Keratinocyte (primary cell): ENCODE results near the gene UNK. TPM values are rescaled to one million over a fixed set of nuclear protein-coding genes. Genes with fewer than 3 reads are reported as not detected.

ENCODE experiments used
- DNase-seq: peaks from one replicate; pipeline ENCODE4 v3.0.0-alpha.2; 2011; ENCODE audit warnings: low read depth, missing footprints, low spot score
- FAIRE-seq: peaks from 2 replicates; lab custom pipeline; 2011; peaks lifted over from hg19 to GRCh38; lab: Jason Lieb, UNC
- H2AFZ ChIP-seq: 2 replicates; pipeline ENCODE4 v1.6.0; 2012; ENCODE audit warnings: low read length, control low read depth, inconsistent platforms; ENCODE audit not compliant: control insufficient read depth
- H3K27ac ChIP-seq: 2 replicates; pipeline ENCODE4 v1.5.1; 2011; ENCODE audit warnings: low read length; ENCODE audit not compliant: control insufficient read depth, insufficient read depth
- H3K27me3 ChIP-seq: 3 replicates; pipeline ENCODE4 v1.6.0; 2011; ENCODE audit warnings: low read length; ENCODE audit not compliant: control insufficient read depth, insufficient read depth; ENCODE audit errors: extremely low read depth
- H3K36me3 ChIP-seq, 2 experiments: 2 replicates in 1 of 2; 3 replicates in 1 of 2; pipeline ENCODE4 v1.5.1; 2011; ENCODE audit warnings: low read length in 2 of 2, mild to moderate bottlenecking in 1 of 2; ENCODE audit not compliant: control insufficient read depth in 2 of 2, insufficient read depth in 2 of 2; ENCODE audit errors: extremely low read depth in 1 of 2
- H3K4me1 ChIP-seq: 3 replicates; pipeline ENCODE4 v1.5.1; 2011; ENCODE audit warnings: low read length; ENCODE audit not compliant: control insufficient read depth, insufficient read depth; ENCODE audit errors: extremely low read depth
- H3K4me2 ChIP-seq: 3 replicates; pipeline ENCODE4 v1.6.0; 2011; ENCODE audit warnings: low read depth, low read length; ENCODE audit not compliant: control insufficient read depth, insufficient read depth; ENCODE audit errors: extremely low read depth
- H3K4me3 ChIP-seq, 3 experiments: fragments of 200-600 bp in 1 of 3; sonication (generic) in 1 of 3; 2 replicates in 2 of 3; 3 replicates in 1 of 3; pipeline ENCODE4 v1.5.1; 2011 to 2016; ENCODE audit warnings: low read length in 3 of 3, mild to moderate bottlenecking in 3 of 3, control low read depth in 2 of 3, inconsistent platforms in 1 of 3, low read depth in 1 of 3, mixed read lengths in 1 of 3, mixed run types in 1 of 3, moderate library complexity in 1 of 3; ENCODE audit not compliant: control insufficient read depth in 2 of 3, insufficient read depth in 2 of 3; ENCODE audit errors: extremely low read depth in 1 of 3
- H3K79me2 ChIP-seq: 2 replicates; pipeline ENCODE4 v1.6.0; 2012; ENCODE audit warnings: low read length; ENCODE audit not compliant: control insufficient read depth, insufficient read depth
- H3K9ac ChIP-seq: 3 replicates; pipeline ENCODE4 v1.6.0; 2011; ENCODE audit warnings: low read length; ENCODE audit not compliant: control insufficient read depth, insufficient read depth; ENCODE audit errors: extremely low read depth
- H3K9me1 ChIP-seq: 3 replicates; pipeline ENCODE4 v1.6.0; 2011; ENCODE audit warnings: low read length; ENCODE audit not compliant: control insufficient read depth, insufficient read depth; ENCODE audit errors: extremely low read depth
- H3K9me3 ChIP-seq: 2 replicates; pipeline ENCODE4 v1.5.1; 2012; ENCODE audit warnings: low read depth, low read length; ENCODE audit not compliant: control insufficient read depth
- H4K20me1 ChIP-seq: 3 replicates; pipeline ENCODE4 v1.6.0; 2011; ENCODE audit warnings: low read length; ENCODE audit not compliant: control insufficient read depth, insufficient read depth; ENCODE audit errors: extremely low read depth
- CTCF ChIP-seq, 3 experiments: IDR thresholded peaks in 1 of 3; conservative IDR thresholded peaks in 1 of 3; optimal IDR thresholded peaks in 1 of 3; 2 replicates in 2 of 3; 3 replicates in 1 of 3; pipeline versions ENCODE3 to v1.5.1; 2011; ENCODE audit warnings: low read length in 3 of 3, mild to moderate bottlenecking in 3 of 3, moderate library complexity in 2 of 3, control low read depth in 1 of 3, inconsistent platforms in 1 of 3; ENCODE audit not compliant: insufficient read depth in 2 of 3; ENCODE audit errors: extremely low read depth in 1 of 3
- EZH2 ChIP-seq: IDR thresholded peaks from one replicate; pipeline ENCODE4 v1.6.1; 2012; ENCODE audit warnings: inconsistent platforms, mild to moderate bottlenecking, low read length, moderate library complexity
- dilution Hi-C: fragments of 300-500 bp; cut with MboI; formaldehyde crosslinking; loops from one replicate; pipeline ENCODE4 v1.7.0; 2020; ENCODE audit warnings: low sequenced_read_pairs; ENCODE audit not compliant: extremely low pct_ligation_motif_present
- polyA plus RNA-seq, 5 experiments: library from polyadenylated mRNA; depleted of rRNA in 3 of 5; stranded (reverse) in 3 of 5; stranded (forward) in 1 of 5; unstranded in 1 of 5; fragments of >200 nt; gene quantifications; 1 replicate in 1 of 5; 2 replicates in 3 of 5; 3 replicates in 1 of 5; pipeline versions ENCODE4 v1.2.1 to v1.2.3, GENCODE V29; 2011 to 2012; ENCODE audit warnings: missing spikeins in 2 of 5, low read depth in 1 of 5, low replicate concordance in 1 of 5

Gene UNK
- polyA plus RNA-seq, 1 donor (not counting 4 experiments of a cell fraction or from before 2014, with no cell fraction given): 13.0 TPM

GRCh38 chr17:75742337-75742736, 42.3 kb upstream of the UNK start:
- no peak overlapping the region for H3K4me3 ChIP-seq
- dilution Hi-C loops: no loop called here
- H3K4me1 ChIP-seq: no peaks in the 10 kb centered on the region
- H2AFZ ChIP-seq: no peak overlapping the region
- peaks cover 57 to 73% of the 10 kb centered on the region in 2 experiments for H3K36me3 ChIP-seq
- no peak overlapping the region for H3K9ac ChIP-seq
- H3K9me3 ChIP-seq: no peaks in the 10 kb centered on the region
- FAIRE-seq: no peak
- H3K27me3 ChIP-seq: no peaks in the 10 kb centered on the region
- DNase-seq: no peak
- TF ChIP-seq CTCF (optimal IDR thresholded peaks at IDR 0.05 in 1 of 3, IDR thresholded peaks at IDR 0.05 in 1 of 3, conservative IDR thresholded peaks at IDR 0.05 in 1 of 3; ENCODE audit: extremely low read depth in 1 of 3, insufficient read depth in 2 of 3, low read length in 3 of 3): no peak
- TF ChIP-seq EZH2: no peak
- no peaks in the 10 kb centered on the region for H3K9me1 ChIP-seq
- H4K20me1 ChIP-seq: peaks cover 67% of the 10 kb centered on the region
- H3K79me2 ChIP-seq: peaks cover 50% of the 10 kb centered on the region
- no peak overlapping the region for H3K27ac ChIP-seq
- H3K4me2 ChIP-seq: no peak overlapping the region

DNA sequence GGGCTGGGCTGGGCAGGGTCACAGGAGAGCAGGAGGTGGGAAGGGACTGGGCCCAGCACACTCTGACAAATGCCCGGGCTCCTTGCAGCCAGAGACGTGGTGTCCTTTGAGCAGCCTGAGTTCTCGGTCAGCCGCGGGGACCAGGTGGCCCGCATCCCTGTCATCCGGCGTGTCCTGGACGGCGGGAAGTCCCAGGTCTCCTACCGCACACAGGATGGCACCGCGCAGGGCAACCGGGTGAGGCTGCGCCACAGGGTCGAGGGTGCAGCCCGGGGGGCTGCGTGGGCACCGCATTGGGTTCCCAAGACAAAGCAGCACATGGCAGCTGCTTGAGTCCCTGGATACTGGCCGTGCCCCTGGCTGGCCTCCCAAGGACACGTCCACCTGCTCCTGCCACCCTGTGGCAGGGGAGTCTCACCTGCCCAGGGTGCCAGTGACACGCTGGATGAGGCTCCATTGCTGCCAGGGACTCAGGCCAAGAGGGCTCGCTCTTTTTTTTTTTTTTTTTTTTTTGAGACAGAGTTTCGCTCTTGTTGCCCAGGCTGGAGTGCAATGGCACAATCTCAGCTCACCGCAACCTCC, 40.9 kb upstream of the UNK start:
- Histone ChIP-seq H3K9ac (no peak overlapping the region), H3K27ac (no peak overlapping the region), H3K4me1 (no peaks in the 10 kb centered on the region), H3K9me1 (no peaks in the 10 kb centered on the region), H3K4me3 (no peak overlapping the region), H3K79me2 (peaks cover 43% of the 10 kb centered on the region), H3K36me3 (peaks cover 57 to 77% of the 10 kb centered on the region in 2 experiments), H3K4me2 (no peak overlapping the region), H2AFZ (no peak overlapping the region), H3K9me3 (no peaks in the 10 kb centered on the region), H3K27me3 (no peaks in the 10 kb centered on the region), H4K20me1 (peaks cover 68% of the 10 kb centered on the region)
- DNase-seq (no peak), FAIRE-seq (no peak)
- TF ChIP-seq CTCF (optimal IDR thresholded peaks at IDR 0.05 in 1 of 3, IDR thresholded peaks at IDR 0.05 in 1 of 3, conservative IDR thresholded peaks at IDR 0.05 in 1 of 3; ENCODE audit: extremely low read depth in 1 of 3, insufficient read depth in 2 of 3, low read length in 3 of 3) (no peak), EZH2 (no peak)
- dilution Hi-C loops: no loop called here
